SK-N-SH (cell line): Measurements from ENCODE around the gene SLC8A1.

Source experiments
- CHD2 ChIP-seq: fragments of 150-350 bp; IDR thresholded peaks from 2 replicates; pipeline ENCODE4 v1.6.1; 2018; ENCODE audit warnings: low read length; ENCODE audit not compliant: partially characterized antibody
- CTCF ChIP-seq: fragments of 200-600 bp; sonication (generic); IDR thresholded peaks from 2 replicates; pipeline ENCODE4 v1.6.1; 2017; ENCODE audit warnings: antibody characterized with exemption, mild to moderate bottlenecking, moderate library complexity
- EZH2phosphoT487 ChIP-seq: fragments of 200-600 bp; sonication (generic); IDR thresholded peaks from 2 replicates; pipeline ENCODE4 v1.6.1; 2017; ENCODE audit warnings: low read depth, mixed run types, mild to moderate bottlenecking, antibody characterized with exemption, moderate library complexity, borderline replicate concordance
- FOXJ3 ChIP-seq: sonication (generic); formaldehyde crosslinking; IDR thresholded peaks from 2 replicates; pipeline ENCODE4 v1.5.1; 2020; ENCODE audit warnings: mild to moderate bottlenecking, missing genetic modification reagents
- MXI1 ChIP-seq: IDR thresholded peaks from 2 replicates; pipeline ENCODE4 v1.6.1; 2012; ENCODE audit warnings: mild to moderate bottlenecking, low read depth, low read length, improper control_type of control experiment
- NFIC ChIP-seq: IDR thresholded peaks from 2 replicates; pipeline ENCODE4 v1.4.0; 2012; ENCODE audit warnings: borderline replicate concordance
- NRF1 ChIP-seq: IDR thresholded peaks from 2 replicates; pipeline ENCODE4 v1.6.1; 2012; ENCODE audit warnings: low read depth, mild to moderate bottlenecking, low read length
- RAD21 ChIP-seq: IDR thresholded peaks from 2 replicates; pipeline ENCODE4 v1.6.1; 2012; ENCODE audit warnings: mild to moderate bottlenecking, low read length
- TAF1 ChIP-seq: IDR thresholded peaks from 2 replicates; pipeline ENCODE4 v1.6.1; 2012; ENCODE audit warnings: low read depth, mild to moderate bottlenecking, low read length, moderate library complexity, borderline replicate concordance
- TEAD4 ChIP-seq: IDR thresholded peaks from 2 replicates; pipeline ENCODE4 v1.4.0; 2012; ENCODE audit warnings: mild to moderate bottlenecking, borderline replicate concordance; ENCODE audit not compliant: insufficient read depth
- YY1 ChIP-seq: IDR thresholded peaks from 2 replicates; pipeline ENCODE4 v1.4.0; 2012; ENCODE audit warnings: low read depth, mild to moderate bottlenecking

GRCh38 chr2:40048506-40048905 is 403.4 kb downstream of the SLC8A1 start:
- no peak for TF ChIP-seq CTCF
- no peak for TF ChIP-seq FOXJ3 (CRISPR knock-in tag)
- no peak for TF ChIP-seq NFIC
- no peak for TF ChIP-seq CHD2
- TF ChIP-seq NRF1: no peak
- no peak for TF ChIP-seq TAF1
- no peak for TF ChIP-seq TEAD4
- TF ChIP-seq RAD21: no peak
- TF ChIP-seq EZH2phosphoT487: no peak
- no peak for TF ChIP-seq MXI1
- TF ChIP-seq YY1: no peak
